ENCODE data around the gene VAMP4. TPM values are rescaled to one million over a fixed set of nuclear protein-coding genes. Genes with fewer than 3 reads are reported as not detected.

Gene VAMP4
- total and polyA plus RNA-seq, 10 of the 15 experiments (the other 5 are each of a cell fraction or from before 2014, with no cell fraction given), result 0.90 to 7.9 (median 4.3) TPM

DNA sequence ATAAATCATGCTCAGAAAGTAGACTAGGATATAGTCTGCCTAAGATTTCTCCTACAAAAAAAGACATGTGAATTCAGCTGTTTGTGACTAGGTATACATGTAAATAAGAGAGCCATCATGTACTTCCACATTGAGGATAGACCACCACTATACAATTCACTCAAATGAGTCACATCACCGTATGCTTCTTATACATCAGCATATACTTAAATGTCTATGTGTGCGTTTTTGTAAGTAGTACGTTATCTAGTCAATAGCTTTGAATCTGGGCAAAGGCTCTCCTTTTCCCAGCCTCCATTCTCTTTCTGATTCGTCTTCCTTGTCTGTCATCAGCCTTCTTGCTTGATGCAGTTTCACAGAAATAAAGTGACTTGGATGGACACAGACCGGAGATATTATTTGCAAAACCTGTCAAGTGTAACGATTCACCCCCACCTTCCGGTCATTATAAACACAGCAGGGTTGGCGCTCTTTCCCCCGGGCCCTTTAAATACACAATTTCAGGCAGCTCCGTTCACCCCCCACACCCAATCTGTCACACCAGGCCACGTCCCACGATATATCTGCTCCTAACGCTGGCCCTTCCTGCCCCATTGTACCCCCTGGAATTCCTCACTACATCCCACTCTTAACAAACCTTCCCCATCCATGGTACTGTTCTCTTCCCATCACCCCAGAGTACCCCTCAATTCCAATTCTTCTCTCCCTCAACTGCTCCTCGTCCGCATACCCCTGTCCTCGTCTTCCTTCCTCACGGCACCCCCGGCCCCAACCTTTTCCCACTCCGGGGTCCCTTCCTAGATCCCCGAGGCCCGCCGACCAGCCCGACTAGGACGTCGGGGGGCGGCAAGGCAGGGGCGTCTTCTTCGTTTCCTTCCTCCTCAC, 636 bp downstream of the VAMP4 start (continued):
- TF ChIP-seq PAX5 (IDR thresholded peaks at IDR 0.05; ENCODE audit: borderline replicate concordance, low read depth, low read length) (peak; percentile 58; the same call in 1 of the 2 replicates), CREM (IDR thresholded peaks at IDR 0.05; ENCODE audit: low read depth) (no peak), SP1 (IDR thresholded peaks at IDR 0.05; ENCODE audit: low read depth, low read length) (no peak), ZZZ3 (IDR thresholded peaks at IDR 0.05; ENCODE audit: control insufficient read depth, insufficient read length, low read depth) (no peak), GABPA (IDR thresholded peaks at IDR 0.05; ENCODE audit: low read depth) (no peak), ZSCAN29 (IDR thresholded peaks at IDR 0.05) (no peak), EZH2 (IDR thresholded peaks at IDR 0.05; ENCODE audit: borderline replicate concordance, control insufficient read depth, low read depth, low read length) (no peak), CREB1 (IDR thresholded peaks at IDR 0.05; ENCODE audit: low read depth) (no peak), SPI1 (IDR thresholded peaks at IDR 0.05; ENCODE audit: borderline replicate concordance, insufficient read depth, low read depth, low read length) (no peak), POLR2AphosphoS2 (IDR thresholded peaks at IDR 0.05; ENCODE audit: low read depth, low read length) (no peak), BRCA1 (IDR thresholded peaks at IDR 0.05; ENCODE audit: low read depth, low read length) (no peak), ZNF207 (IDR thresholded peaks at IDR 0.05; ENCODE audit: borderline replicate concordance) (no peak), TAF1 (IDR thresholded peaks at IDR 0.05; ENCODE audit: borderline replicate concordance, low read depth, low read length) (0 out of 2 replicates have a peak, but pooled peaks have one; percentile 4), CHD1 (IDR thresholded peaks at IDR 0.05; ENCODE audit: low read depth, low read length) (no peak), HDGF (IDR thresholded peaks at IDR 0.05) (peak; percentile 75), SIN3A (IDR thresholded peaks at IDR 0.05; ENCODE audit: low read depth, low read length) (peak; percentile 87; the same call in 1 of the 2 replicates), SMARCA5 (IDR thresholded peaks at IDR 0.05) (no peak), NBN (IDR thresholded peaks at IDR 0.05) (peak; percentile 9; the same call in 1 of the 2 replicates), PML (IDR thresholded peaks at IDR 0.05; ENCODE audit: low read length) (no peak), ZNF217 (IDR thresholded peaks at IDR 0.05) (no peak)
- TF ChIP-seq, protein P1, sequence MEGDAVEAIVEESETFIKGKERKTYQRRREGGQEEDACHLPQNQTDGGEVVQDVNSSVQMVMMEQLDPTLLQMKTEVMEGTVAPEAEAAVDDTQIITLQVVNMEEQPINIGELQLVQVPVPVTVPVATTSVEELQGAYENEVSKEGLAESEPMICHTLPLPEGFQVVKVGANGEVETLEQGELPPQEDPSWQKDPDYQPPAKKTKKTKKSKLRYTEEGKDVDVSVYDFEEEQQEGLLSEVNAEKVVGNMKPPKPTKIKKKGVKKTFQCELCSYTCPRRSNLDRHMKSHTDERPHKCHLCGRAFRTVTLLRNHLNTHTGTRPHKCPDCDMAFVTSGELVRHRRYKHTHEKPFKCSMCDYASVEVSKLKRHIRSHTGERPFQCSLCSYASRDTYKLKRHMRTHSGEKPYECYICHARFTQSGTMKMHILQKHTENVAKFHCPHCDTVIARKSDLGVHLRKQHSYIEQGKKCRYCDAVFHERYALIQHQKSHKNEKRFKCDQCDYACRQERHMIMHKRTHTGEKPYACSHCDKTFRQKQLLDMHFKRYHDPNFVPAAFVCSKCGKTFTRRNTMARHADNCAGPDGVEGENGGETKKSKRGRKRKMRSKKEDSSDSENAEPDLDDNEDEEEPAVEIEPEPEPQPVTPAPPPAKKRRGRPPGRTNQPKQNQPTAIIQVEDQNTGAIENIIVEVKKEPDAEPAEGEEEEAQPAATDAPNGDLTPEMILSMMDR (IDR thresholded peaks at IDR 0.05 in 2 of 3, conservative IDR thresholded peaks at IDR 0.05 in 1 of 3; ENCODE audit: control insufficient read depth in 2 of 3, extremely low read depth in 1 of 3, insufficient read depth in 1 of 3, low read depth in 3 of 3, low read length in 3 of 3), result peak in 1 of 3 experiments; percentile 47; a peak in 2 of 6 replicates
- TF ChIP-seq, protein P2, sequence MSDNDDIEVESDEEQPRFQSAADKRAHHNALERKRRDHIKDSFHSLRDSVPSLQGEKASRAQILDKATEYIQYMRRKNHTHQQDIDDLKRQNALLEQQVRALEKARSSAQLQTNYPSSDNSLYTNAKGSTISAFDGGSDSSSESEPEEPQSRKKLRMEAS (IDR thresholded peaks at IDR 0.05; ENCODE audit: low read depth, low read length), result no peak
- TF ChIP-seq, protein P3, sequence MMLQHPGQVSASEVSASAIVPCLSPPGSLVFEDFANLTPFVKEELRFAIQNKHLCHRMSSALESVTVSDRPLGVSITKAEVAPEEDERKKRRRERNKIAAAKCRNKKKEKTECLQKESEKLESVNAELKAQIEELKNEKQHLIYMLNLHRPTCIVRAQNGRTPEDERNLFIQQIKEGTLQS (IDR thresholded peaks at IDR 0.05; ENCODE audit: borderline replicate concordance, extremely low read depth, low read depth, low read length), result no peak
- TF ChIP-seq, protein P4, sequence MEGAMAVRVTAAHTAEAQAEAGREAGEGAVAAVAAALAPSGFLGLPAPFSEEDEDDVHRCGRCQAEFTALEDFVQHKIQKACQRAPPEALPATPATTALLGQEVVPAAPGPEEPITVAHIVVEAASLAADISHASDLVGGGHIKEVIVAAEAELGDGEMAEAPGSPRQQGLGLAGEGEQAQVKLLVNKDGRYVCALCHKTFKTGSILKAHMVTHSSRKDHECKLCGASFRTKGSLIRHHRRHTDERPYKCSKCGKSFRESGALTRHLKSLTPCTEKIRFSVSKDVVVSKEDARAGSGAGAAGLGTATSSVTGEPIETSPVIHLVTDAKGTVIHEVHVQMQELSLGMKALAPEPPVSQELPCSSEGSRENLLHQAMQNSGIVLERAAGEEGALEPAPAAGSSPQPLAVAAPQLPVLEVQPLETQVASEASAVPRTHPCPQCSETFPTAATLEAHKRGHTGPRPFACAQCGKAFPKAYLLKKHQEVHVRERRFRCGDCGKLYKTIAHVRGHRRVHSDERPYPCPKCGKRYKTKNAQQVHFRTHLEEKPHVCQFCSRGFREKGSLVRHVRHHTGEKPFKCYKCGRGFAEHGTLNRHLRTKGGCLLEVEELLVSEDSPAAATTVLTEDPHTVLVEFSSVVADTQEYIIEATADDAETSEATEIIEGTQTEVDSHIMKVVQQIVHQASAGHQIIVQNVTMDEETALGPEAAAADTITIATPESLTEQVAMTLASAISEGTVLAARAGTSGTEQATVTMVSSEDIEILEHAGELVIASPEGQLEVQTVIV (IDR thresholded peaks at IDR 0.05; ENCODE audit: borderline replicate concordance, partially characterized antibody), result no peak
- TF ChIP-seq, protein P5, sequence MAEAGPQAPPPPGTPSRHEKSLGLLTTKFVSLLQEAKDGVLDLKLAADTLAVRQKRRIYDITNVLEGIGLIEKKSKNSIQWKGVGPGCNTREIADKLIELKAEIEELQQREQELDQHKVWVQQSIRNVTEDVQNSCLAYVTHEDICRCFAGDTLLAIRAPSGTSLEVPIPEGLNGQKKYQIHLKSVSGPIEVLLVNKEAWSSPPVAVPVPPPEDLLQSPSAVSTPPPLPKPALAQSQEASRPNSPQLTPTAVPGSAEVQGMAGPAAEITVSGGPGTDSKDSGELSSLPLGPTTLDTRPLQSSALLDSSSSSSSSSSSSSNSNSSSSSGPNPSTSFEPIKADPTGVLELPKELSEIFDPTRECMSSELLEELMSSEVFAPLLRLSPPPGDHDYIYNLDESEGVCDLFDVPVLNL (IDR thresholded peaks at IDR 0.05; ENCODE audit: low read depth, low read length), result peak; percentile 74
